SIG-M5 (cell line): ENCODE results near the gene GPAT2.
"Not testable (repeated sequence)": the region's sequence is repeated elsewhere in the genome, so short reads cannot be mapped to it uniquely, and the experiment has no call there.

Experiments used
- DNase-seq: peaks from one replicate; lab custom pipeline; 2025; lab: John Stamatoyannopoulos, UW

GPAT2 gene

GRCh38 chr2:96022701-96023447 is 11.8 kb downstream of the GPAT2 start:
- DNase-seq = not testable (repeated sequence)

GRCh38 chr2:96022126-96022525 is 12.6 kb downstream of the GPAT2 start:
- not testable (repeated sequence) for DNase-seq

GRCh38 chr2:96021142-96021541 is 13.6 kb downstream of the GPAT2 start:
- not testable (repeated sequence) for DNase-seq

GRCh38 chr2:96019909-96020590 is 14.7 kb downstream of the GPAT2 start:
- not testable (repeated sequence) for DNase-seq

GRCh38 chr2:96016321-96016720 is 18.4 kb downstream of the GPAT2 start:
- not testable (repeated sequence) for DNase-seq

GRCh38 chr2:96012792-96013264 is 21.9 kb downstream of the GPAT2 start:
- DNase-seq = not testable (repeated sequence)

GRCh38 chr2:96012086-96012791 is 22.5 kb downstream of the GPAT2 start:
- not testable (repeated sequence) for DNase-seq

- DNase-seq = not testable (repeated sequence)
These were observed 23.6 kb downstream of the GPAT2 start for GRCh38 chr2:96011129-96011455.

GRCh38 chr2:96010320-96011128 is 24.2 kb downstream of the GPAT2 start:
- DNase-seq = not testable (repeated sequence)

GRCh38 chr2:96009833-96010232 is 24.9 kb downstream of the GPAT2 start:
- not testable (repeated sequence) for DNase-seq

- DNase-seq = not testable (repeated sequence)
These were observed 26.7 kb downstream of the GPAT2 start for GRCh38 chr2:96008051-96008450.

- DNase-seq = not testable (repeated sequence)
These were observed 28.5 kb downstream of the GPAT2 start for GRCh38 chr2:96006248-96006647.

- DNase-seq = not testable (repeated sequence)
These were observed 42.0 kb downstream of the GPAT2 start for GRCh38 chr2:95992520-95993272.

GRCh38 chr2:95992102-95992501 is 42.6 kb downstream of the GPAT2 start:
- not testable (repeated sequence) for DNase-seq

GRCh38 chr2:95991351-95992094 is 43.2 kb downstream of the GPAT2 start, which contains the start of gene ANKRD36C:
ANKRD36C (minus strand) TSS chr2:95991824; CDS start chr2:95991708, 116 bp downstream.
- DNase-seq = not testable (repeated sequence)

GRCh38 chr2:95990884-95991283 is 43.8 kb downstream of the GPAT2 start:
- DNase-seq = not testable (repeated sequence)
